ENCODE measurements around the gene NADSYN1.

NADSYN1 gene

GRCh38 chr11:71450939-71451338 lies 2.1 kb upstream of the NADSYN1 start:
- no peak for DNase-seq (ENCODE audit: low read depth, low spot score)

DNA sequence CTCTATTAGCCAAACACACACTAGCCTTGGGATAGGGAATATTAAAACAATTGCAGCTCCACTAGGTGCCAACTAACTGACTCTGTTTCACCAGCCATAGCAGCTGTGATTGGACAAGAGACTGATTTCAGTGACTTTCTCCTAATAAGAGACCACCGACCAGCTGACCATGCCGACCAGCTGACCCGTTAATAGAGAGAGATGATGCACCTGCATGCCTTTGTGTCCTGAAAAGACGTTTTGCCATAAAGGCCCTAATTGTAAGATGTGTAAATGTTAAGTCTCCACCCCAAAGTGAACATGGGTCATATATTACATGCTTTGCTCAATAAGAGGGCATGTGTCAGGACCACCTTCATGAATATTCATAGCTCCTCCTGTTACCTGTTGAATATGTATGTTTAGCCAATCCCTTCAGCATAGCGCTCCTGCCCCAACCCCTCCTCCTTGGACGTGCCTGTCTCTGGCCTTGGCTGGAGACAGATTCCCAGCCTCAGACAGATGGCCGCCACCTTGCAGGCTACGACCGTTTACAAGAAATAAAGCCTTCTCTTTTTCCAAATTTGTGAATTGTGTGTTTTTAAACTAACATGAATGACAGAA lies 1.3 kb upstream of the NADSYN1 start:
- no peak for DNase-seq (ENCODE audit: low read depth, low spot score)

DNA sequence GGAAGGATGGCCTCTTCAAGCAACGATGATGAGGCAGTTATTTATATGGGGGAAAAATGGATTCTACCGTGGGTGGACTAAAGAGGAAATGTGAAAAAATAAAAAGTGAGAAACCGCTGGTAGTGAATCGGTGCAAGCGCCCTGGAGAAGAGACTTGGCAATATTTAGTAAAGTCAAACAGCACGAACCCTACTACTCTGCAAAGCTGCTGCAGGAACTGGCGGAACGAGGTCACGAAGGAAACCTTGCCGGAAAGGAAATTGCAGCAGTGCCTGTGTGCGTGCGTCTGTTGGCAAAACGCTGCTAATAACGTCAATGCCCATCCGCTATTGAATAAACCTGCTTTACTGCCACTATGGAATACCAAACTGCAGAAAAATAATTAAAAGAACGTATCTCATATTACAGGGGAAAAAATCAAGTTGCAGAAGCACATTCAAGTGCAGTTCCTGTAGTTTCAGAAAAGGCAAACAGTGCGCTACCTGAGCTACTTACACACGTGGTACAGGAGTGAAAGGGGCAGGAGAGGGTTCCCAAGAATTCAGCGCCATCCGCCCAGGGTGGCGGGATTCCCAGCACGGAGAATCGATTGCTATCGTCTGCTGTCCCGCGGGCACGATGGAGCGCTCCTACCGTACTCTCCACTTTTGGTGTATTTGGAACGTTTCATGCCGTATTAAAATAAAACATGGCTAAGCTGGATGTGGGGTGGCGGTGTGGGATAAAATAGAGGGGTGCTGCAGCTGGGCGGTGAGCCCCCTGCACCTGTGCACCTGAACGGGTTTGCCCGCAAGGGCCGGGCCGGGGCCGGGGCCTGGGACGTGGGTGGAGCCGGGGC lies 585 bp upstream of the NADSYN1 start:
- DNase-seq (ENCODE audit: low read depth, low spot score) = peak; percentile 24

DNA sequence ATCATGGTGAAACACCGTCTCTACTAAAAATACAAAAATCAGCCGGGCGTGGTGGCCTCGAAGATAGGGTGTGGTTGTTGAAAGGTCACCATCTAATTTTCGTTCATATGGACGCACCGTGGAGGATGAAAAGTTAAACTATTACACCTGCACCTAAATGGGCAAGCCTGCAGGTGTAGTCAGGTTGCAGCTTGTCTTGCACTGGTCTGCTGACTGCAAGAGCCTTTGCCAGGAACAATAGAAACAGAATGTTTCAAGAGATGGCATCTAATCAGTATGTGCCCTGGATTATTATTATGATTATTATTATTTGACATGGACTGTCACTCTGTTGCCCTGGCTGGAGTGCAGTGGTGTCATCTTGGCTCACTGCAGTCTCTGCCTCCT lies 908 bp downstream of the NADSYN1 start:
- no peak for DNase-seq (ENCODE audit: low read depth, low spot score)

DNA sequence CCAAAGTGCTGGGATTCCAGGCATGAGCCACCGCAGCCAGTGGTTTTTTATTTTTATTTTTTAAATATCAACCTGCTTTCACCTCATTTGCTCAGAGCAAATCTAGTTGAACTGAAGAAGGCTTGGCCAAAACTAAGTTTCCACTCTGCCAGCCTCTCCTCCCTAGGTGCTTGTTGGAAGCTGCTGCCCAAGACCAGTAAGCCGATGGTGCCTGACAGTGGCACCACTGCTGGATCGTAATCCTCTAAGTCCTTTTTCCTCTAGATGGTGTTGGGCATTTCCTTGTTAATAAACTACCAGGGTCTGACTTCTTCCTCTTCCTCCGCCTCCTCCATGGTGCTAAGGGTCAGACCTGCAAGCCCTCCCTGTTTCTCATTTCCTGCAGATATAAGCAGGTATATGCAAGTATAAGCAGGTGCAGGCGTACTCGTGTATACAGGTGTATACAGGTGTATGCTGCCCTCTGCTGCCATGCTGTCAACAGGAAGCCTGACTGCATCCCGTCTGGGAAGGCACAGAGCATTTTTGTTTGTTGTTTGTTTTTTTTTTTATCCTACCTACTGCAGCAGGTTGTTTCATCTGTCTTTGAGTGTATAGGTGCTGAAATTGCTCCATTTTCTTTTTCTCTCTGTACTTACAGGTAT lies 1.6 kb downstream of the NADSYN1 start:
- DNase-seq (ENCODE audit: low read depth, low spot score) = no peak

- no peak for DNase-seq (ENCODE audit: low read depth, low spot score)
These were observed 3.3 kb downstream of the NADSYN1 start for GRCh38 chr11:71456294-71456693.

- no peak for DNase-seq (ENCODE audit: low read depth, low spot score)
These were observed 3.8 kb downstream of the NADSYN1 start for GRCh38 chr11:71456831-71457230.

DNA sequence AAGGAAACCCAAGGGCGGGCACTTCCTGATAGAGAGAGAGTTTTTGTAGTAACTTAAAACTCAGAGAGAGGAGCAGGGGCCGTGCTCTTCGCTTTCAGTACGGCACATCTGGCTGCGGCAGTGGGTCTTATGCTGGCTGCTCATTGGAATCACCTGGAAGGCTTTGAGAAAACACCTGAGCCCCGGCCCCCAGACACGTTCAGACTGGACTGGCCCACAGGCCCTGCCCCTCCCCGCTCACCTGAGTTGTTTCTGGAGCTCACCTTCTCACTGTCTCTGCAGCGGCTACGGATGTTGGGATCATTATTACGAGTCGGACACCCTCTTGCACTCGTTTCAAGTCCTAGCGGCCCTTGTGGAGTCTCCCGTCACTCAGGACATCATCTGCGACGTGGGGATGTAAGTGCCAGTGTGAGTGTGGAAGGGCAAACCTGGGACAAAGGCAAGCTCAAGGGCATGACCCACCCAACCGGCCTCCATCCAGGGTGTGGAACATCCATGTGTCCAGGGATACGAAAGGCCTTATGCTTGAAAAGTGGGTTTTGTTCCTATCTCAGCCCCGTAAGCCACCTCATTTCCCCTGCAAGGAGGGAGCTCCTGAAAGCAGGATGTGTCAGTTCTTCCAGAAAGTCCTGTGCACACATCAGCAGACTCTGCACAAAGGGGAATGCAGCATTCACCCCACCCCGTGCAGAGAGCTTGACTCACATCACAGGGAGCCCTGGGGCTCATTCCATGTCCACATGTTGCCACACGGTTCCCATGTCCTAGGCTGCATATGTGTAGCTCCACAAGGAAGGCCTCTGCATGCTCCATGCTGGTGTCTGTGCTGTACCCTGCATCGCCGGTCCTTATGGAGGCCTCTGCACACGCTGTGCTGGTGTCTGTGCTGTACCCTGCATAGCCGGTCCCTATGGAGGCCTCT lies 5.4 kb downstream of the NADSYN1 start:
- DNase-seq (ENCODE audit: low read depth, low spot score) = no peak

DNA sequence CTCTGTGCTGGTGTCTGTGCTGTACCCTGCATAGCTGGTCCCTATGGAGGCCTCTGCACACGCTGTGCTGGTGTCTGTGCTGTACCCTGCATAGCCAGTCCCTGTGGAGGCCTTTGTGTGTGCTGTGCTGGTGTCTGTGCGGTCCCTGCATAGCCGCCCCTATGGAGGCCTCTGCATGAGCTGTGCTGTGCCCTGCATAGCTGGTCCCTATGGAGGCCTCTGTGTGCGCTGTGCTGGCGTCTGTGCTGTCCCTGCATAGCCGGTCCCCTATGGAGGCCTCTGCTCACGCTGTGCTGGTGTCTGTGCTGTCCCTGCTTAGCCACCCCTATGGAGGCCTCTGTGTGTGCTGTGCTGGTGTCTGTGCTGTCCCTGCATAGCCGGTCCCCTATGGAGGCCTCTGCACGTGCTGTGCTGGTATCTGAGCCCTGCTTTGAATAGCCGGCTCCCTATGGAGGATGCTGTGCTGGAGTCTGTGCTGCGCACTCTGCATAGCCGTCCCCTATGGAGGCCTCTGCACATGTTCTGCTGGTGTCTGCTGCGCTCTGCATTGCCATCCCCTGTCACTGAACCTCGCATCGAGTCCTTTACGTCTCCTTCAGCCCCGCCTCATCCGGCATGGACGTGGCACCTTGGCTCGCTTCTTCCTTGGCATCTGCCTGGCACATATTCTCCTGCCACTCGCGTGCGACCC lies 6.2 kb downstream of the NADSYN1 start:
- no peak for DNase-seq (ENCODE audit: low read depth, low spot score)

DNA sequence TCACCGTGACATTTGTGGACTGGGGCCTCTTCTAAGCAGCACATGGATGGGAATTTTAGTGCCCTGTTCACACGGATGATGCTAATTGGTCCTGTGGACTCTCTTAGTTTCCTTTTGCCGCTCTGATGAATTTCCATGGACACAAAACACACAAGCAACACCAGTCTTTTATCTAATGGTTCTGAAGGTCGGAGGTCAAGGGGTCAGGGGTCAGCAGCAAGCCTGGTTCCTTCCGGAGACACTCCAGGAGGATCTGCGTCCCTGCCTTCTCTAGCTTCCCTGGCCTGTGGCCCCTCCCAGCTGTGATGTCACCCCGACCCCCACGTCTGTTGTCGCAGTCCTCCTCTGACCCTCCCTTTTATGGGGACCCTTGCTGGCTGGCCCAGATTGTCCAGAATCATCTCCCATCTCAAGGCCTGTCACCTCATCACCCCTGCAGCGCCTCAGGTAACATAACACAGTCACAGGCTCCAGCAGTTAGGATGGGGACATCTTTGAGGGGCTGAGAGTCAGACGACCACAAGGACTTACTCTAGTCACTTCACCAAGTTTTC lies 6.8 kb downstream of the NADSYN1 start:
- no peak for DNase-seq (ENCODE audit: low read depth, low spot score)

- DNase-seq (ENCODE audit: low read depth, low spot score) = no peak
These were observed 8.7 kb downstream of the NADSYN1 start for GRCh38 chr11:71461696-71462095.

DNA sequence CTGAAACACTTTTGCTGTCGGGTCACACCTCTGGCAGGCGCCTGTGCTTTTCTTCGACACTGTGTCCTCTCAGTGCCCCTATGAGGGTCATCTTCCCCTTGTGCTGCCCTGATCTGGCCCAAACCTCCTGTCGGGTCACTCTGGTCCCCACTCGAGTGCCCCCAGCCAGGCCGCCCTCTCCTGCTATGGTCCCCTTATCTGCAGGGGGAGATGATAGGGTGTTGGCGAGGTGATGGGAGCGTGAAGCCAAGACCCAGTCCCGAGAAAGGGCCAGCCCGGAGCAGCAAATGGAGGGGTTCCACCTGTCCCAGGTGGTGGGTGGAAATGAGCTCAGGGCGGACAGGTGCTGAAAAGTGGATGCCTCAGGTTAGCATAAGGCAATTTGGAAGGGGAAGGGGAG lies 9.7 kb downstream of the NADSYN1 start:
- no peak for DNase-seq (ENCODE audit: low read depth, low spot score)

DNA sequence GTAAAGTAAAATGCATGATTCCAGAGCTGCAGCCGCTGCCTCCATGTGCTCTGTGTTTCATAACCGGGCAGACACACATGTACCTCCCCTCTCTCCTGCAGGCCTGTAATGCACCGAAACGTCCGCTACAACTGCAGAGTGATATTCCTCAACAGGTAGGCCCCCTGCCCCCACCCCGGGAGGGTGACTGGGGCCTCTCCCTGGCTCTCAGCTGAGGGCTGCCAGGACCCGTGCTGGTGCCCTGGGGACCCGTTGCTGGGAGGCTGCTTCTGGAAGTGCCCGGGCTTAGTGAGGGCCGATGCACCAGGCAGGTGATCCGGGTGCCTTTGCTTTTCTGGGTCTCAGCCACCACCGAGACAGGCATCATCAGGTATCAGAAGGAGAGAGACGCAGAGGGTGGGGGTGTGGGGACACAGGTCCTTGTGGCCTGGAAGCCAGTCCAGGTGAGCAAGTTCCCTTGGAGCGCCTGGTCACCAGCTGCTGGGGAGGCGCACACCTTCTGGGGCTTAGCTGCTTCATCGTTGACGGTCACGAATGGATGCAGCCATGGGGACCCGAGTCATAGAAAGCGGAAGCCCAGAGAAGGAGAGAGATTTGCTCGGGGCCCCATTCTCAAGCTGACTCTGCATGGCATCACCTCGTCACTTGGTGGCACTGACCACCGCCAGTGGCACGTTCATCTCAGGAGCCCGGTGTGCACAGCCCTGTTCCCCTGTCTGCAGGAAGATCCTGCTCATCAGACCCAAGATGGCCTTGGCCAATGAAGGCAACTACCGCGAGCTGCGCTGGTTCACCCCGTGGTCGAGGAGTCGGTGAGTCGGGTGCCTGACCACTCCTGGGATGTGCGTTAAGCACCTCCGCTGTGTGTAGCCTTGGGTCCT lies 10.6 kb downstream of the NADSYN1 start:
- DNase-seq (ENCODE audit: low read depth, low spot score) = no peak

- DNase-seq (ENCODE audit: low read depth, low spot score) = no peak
These were observed 12.1 kb downstream of the NADSYN1 start for GRCh38 chr11:71465054-71465453.

- DNase-seq (ENCODE audit: low read depth, low spot score) = no peak
These were observed 13.4 kb downstream of the NADSYN1 start for GRCh38 chr11:71466358-71466757.

DNA sequence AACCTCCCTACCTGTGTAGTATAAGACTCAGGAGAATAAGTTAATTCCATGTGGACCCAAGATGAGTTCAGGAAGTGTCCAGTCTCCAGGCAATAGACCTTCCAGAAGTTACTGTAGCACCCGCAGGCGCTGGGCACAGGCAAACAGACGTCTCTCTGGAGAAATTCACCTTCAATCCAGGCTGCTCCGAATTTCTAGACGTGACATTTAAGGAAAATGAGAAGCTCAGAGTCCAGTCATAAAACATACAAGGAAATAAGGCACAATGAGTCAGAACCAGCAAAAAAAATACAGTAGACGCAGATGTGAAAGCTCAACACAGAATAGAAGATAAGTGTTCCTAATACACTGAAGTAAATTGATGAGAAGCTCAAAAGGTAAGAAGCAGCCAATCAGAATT lies 14.2 kb downstream of the NADSYN1 start:
- DNase-seq (ENCODE audit: low read depth, low spot score) = no peak

DNA sequence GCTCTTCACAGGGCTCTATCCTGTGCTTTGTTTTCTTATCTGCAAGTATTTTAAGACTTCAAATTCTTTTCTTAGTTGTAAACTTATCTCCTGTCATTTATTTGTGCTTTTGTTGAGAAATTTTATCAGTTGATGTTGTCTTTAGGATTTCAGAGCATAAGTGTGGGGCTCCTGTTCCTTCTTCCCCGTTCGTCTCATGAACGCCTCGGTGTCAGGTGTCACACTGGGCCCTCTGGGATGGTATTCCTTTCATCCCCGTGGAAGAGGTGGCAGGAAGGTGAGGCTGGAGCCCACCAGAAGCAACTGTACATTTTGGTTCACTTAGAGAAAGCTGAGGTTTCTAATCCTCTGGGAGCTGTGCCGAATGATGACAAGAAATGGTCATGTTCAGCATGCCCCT lies 17.9 kb downstream of the NADSYN1 start:
- no peak for DNase-seq (ENCODE audit: low read depth, low spot score)

- DNase-seq (ENCODE audit: low read depth, low spot score) = no peak
These were observed 19.4 kb downstream of the NADSYN1 start for GRCh38 chr11:71472357-71472885.

GRCh38 chr11:71472941-71473792 lies 20.2 kb downstream of the NADSYN1 start:
- DNase-seq (ENCODE audit: low read depth, low spot score) = no peak
